RWPE2 (cell line): ENCODE measurements around the gene COX7A2L.
"Not testable (repeated sequence)": the region's sequence is repeated elsewhere in the genome, so short reads cannot be mapped to it uniquely, and the experiment has no call there.

Experiments
- ATAC-seq: fragments of 200-7000 bp; cut with Tn5 transposase; 3 replicates; pipeline ENCODE4 v1.9.1; 2021; ENCODE audit warnings: low read depth
- DNase-seq: peaks from one replicate; pipeline ENCODE4 v3.0.0-alpha.2; 2020; ENCODE audit warnings: low spot score
- H3K27ac ChIP-seq: fragments of 450-650 bp; 2 replicates; pipeline ENCODE4 v1.5.1; 2017; ENCODE audit warnings: mild to moderate bottlenecking; ENCODE audit not compliant: poor library complexity, severe bottlenecking
- H3K27me3 ChIP-seq: fragments of 250-450 bp; sonication (Bioruptor Pico); 2 replicates; pipeline ENCODE4 v1.5.1; 2021; ENCODE audit warnings: mild to moderate bottlenecking, moderate library complexity; ENCODE audit not compliant: insufficient read depth, poor library complexity, severe bottlenecking
- H3K36me3 ChIP-seq: fragments of 250-450 bp; sonication (Bioruptor Pico); 2 replicates; pipeline ENCODE4 v1.5.1; 2020; ENCODE audit warnings: low read depth, mild to moderate bottlenecking, moderate library complexity
- H3K4me1 ChIP-seq: fragments of 250-450 bp; sonication (Bioruptor Pico); 2 replicates; pipeline ENCODE4 v1.5.1; 2021; ENCODE audit warnings: mild to moderate bottlenecking, moderate library complexity; ENCODE audit not compliant: insufficient read depth, poor library complexity, severe bottlenecking
- H3K4me3 ChIP-seq: fragments of 250-450 bp; sonication (Bioruptor Pico); 2 replicates; pipeline ENCODE4 v1.5.1; 2021; ENCODE audit warnings: mild to moderate bottlenecking, moderate library complexity; ENCODE audit not compliant: severe bottlenecking
- H3K9me3 ChIP-seq: fragments of 250-450 bp; sonication (Bioruptor Pico); 2 replicates; pipeline ENCODE4 v1.5.1; 2021; ENCODE audit warnings: mild to moderate bottlenecking, moderate library complexity; ENCODE audit not compliant: severe bottlenecking
- TF ChIP-seq, protein P1 (sequence below): fragments of 450-650 bp; IDR thresholded peaks from one replicate; pipeline ENCODE4 v1.5.1; 2017; ENCODE audit warnings: mild to moderate bottlenecking, moderate library complexity; ENCODE audit not compliant: poor library complexity, severe bottlenecking

COX7A2L gene

DNA sequence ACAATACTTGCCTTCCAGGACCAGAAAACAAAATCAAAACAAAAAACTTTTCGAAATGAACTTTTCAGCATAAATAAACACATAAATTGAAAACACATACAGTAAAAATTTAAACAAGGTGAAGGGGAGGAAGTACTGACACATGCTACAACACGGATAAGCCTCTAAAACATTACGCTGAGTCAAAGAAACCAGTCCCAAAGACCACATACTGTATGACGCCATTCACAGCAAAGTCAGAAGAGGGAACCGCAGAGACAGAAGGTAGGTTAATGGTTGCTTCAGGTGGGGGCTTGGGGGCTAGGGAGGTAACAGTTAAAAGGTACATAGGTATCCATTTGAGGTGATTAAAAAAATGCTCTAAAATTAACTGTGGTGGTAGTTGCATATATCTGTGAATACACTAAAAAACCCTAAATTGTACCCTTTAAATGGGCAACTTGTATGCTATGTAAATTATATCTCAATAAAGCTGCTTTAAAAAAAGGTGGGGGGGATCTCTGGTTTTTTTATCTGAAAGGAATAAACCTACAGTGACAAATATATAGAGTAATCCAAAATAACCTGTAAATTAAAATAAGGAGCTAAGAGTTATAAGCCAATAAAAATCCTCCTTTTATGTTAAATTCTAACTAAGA lies 7.1 kb downstream of the COX7A2L start:
- H3K9me3 ChIP-seq: no peaks in the 10 kb centered on the region
- no peak for ATAC-seq

DNA sequence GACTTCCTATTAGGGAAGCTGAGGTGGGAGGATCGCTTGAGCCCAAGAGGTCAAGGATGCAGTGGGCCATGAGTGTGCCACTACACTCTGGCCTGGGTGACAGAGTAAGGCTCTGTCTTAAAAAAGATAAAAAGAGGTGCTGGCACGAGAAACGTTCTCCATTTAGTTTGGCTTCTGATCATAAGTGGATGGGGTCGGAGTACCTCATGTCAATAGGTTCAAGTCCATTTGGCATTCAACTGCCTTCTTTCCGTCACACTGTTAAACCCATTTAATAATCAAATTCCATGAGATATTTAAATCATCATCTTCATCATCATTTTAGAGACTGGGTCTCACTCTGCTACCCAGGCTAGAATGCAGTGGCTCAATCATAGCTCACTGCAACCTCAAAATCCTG lies 9.2 kb downstream of the COX7A2L start:
- H3K36me3 ChIP-seq: peaks cover 48% of the 10 kb centered on the region
- no peak overlapping the region for H3K4me3 ChIP-seq
- H3K9me3 ChIP-seq: no peaks in the 10 kb centered on the region
- H3K4me1 ChIP-seq: no peaks in the 10 kb centered on the region
- TF ChIP-seq, protein P1, sequence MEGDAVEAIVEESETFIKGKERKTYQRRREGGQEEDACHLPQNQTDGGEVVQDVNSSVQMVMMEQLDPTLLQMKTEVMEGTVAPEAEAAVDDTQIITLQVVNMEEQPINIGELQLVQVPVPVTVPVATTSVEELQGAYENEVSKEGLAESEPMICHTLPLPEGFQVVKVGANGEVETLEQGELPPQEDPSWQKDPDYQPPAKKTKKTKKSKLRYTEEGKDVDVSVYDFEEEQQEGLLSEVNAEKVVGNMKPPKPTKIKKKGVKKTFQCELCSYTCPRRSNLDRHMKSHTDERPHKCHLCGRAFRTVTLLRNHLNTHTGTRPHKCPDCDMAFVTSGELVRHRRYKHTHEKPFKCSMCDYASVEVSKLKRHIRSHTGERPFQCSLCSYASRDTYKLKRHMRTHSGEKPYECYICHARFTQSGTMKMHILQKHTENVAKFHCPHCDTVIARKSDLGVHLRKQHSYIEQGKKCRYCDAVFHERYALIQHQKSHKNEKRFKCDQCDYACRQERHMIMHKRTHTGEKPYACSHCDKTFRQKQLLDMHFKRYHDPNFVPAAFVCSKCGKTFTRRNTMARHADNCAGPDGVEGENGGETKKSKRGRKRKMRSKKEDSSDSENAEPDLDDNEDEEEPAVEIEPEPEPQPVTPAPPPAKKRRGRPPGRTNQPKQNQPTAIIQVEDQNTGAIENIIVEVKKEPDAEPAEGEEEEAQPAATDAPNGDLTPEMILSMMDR: no peak
- H3K27ac ChIP-seq: no peak overlapping the region
- DNase-seq: no peak
- ATAC-seq: no peak
- no peaks in the 10 kb centered on the region for H3K27me3 ChIP-seq

More for the DNA sequence above, 7.1 kb downstream of the COX7A2L start:
- TF ChIP-seq, protein P1: no peak
- DNase-seq: no peak
- Histone ChIP-seq H3K4me1 (no peaks in the 10 kb centered on the region), H3K27ac (no peak overlapping the region), H3K27me3 (no peaks in the 10 kb centered on the region), H3K4me3 (no peak overlapping the region), H3K36me3 (peaks cover 48% of the 10 kb centered on the region)

DNA sequence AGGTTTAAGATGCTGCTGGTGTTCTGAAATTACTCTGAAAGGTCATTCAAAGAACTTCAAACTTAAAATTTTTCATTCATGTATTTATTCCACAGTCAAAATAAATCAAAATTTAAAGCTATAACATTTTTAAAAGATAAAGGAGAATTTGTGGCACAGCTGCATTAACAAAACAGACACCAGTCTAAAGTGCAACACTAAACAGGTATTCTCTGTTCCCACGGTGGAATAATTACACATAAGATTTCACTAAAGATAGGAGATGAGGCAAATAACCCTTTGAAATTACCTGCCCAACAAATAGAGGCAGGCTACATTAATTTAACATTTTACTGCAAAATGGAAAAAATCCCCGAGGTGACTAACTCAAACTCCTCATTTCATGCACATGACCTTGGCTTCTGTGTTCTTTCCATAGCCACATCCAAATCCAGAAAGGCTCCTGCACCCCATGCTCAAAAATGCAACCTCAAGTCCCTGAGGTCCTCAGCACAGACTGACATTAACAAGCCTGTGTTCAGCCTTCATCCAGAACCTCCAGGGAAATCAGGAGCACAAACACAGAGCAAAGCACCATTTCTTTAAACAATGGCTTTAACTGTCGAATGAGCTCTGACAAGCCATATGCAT lies 10.5 kb downstream of the COX7A2L start:
- H3K27ac ChIP-seq: no peak overlapping the region
- TF ChIP-seq, protein P1: no peak
- H3K27me3 ChIP-seq: no peaks in the 10 kb centered on the region
- H3K36me3 ChIP-seq: peaks cover 48% of the 10 kb centered on the region
- no peak overlapping the region for H3K4me3 ChIP-seq
- no peaks in the 10 kb centered on the region for H3K4me1 ChIP-seq
- no peaks in the 10 kb centered on the region for H3K9me3 ChIP-seq
- ATAC-seq (no peak), DNase-seq (no peak)

DNA sequence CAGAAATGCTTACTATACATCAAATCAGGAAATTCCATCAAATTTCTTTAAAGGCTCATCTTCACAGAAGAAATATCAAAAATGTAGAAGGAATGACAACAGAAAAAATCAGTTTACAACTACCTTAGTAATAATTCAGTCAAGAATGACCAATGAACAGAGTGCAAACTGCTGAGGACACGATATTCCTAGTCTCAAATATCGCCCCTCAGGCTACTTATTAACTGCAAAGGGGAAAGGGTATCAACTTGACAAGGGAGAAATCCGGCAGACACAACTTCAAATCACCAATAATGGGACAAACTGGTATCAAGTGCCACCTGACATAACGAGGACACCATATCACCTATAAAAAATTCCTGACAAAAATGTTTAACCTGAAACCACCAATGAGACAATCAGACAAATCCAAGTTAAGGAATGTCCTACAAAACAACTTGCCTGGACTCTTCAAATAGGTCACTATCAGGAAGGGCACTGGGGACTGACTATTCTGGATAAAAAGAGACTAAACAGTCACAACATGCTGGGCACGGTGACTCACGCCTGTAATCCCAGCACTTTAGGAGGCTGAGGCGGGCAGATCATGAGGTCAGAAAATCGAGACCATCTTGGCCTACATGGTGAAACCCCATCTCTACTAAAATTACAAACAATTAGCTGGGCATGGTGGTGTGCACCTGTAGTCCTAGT lies 12.8 kb downstream of the COX7A2L start:
- TF ChIP-seq, protein P1: no peak

DNA sequence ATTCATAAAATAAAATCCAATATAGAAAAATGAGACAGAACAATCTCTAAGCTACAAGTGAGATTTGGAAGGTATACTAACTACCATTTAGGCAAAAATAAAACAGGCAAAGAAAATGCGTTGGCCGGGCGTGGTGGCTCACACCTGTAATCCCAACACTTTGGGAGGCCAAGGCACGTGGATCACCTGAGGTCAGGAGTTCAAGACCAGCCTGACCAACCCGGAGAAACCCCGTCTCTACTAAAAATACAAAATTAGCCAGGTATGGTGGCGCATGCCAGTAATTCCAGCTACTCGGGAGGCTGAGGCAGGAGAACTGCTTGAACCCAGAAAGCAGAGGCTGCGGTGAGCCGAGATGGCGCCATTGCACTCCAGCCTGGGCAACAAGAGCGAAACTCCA lies 13.5 kb downstream of the COX7A2L start:
- ATAC-seq, H3K27ac ChIP-seq, DNase-seq, H3K27me3 ChIP-seq, H3K4me1 ChIP-seq, H3K9me3 ChIP-seq, H3K4me3 ChIP-seq: not testable (repeated sequence)
- H3K36me3 ChIP-seq: peaks cover 47% of the 10 kb centered on the region

More for the DNA sequence above, 12.8 kb downstream of the COX7A2L start:
- Histone ChIP-seq H3K27ac (no peak overlapping the region), H3K4me1 (peaks cover under 1% of the 10 kb centered on the region), H3K36me3 (peaks cover 54% of the 10 kb centered on the region), H3K4me3 (no peak overlapping the region), H3K27me3 (no peaks in the 10 kb centered on the region), H3K9me3 (no peaks in the 10 kb centered on the region)
- no peak for ATAC-seq
- no peak for DNase-seq

DNA sequence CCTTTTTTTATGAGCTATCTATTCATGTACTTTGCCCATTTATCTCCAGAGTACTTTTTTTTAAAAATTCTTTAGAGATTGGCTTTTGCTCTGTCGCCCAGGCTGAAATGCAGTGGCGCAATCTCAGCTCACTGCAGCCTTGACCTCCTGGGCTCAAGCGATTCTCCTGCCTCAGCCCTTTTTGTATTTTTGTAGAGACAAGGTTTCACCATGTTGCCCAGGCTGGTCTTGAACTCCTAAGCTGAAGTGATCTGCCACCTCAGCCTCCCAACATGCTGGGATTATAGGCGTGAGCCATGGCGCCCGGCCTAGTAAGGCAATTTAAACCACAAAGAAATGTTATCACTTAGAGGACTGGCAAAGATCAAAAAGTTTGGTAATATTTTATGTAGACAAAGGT lies 14.2 kb downstream of the COX7A2L start:
- not testable (repeated sequence) for H3K4me3 ChIP-seq, H3K27ac ChIP-seq, DNase-seq, H3K27me3 ChIP-seq, ATAC-seq, H3K9me3 ChIP-seq
- Histone ChIP-seq H3K36me3 (peaks cover 44% of the 10 kb centered on the region), H3K4me1 (peaks cover 13% of the 10 kb centered on the region)
